GM12891 (cell line): ENCODE measurements around the gene AMBRA1.

Experiments used
- PAX5 ChIP-seq: IDR thresholded peaks from 2 replicates; pipeline ENCODE4 v1.6.1; 2011; ENCODE audit warnings: low read length, moderate library complexity, mild to moderate bottlenecking; ENCODE audit not compliant: insufficient read depth, severe bottlenecking
- POLR2A ChIP-seq: IDR thresholded peaks from 2 replicates; pipeline ENCODE4 v1.6.1; 2011; ENCODE audit warnings: low read depth, low read length, control low read depth
- POLR2AphosphoS5 ChIP-seq: IDR thresholded peaks from 2 replicates; pipeline ENCODE4 v1.6.1; 2011; ENCODE audit warnings: low read depth, low read length, control low read depth
- SPI1 ChIP-seq: IDR thresholded peaks from 2 replicates; pipeline ENCODE4 v1.6.1; 2011; ENCODE audit warnings: low read depth, low read length, control low read depth
- TAF1 ChIP-seq: IDR thresholded peaks from 2 replicates; pipeline ENCODE4 v1.6.1; 2011; ENCODE audit warnings: low read depth, low read length, control low read depth

GRCh38 chr11:46513934-46514342 is 79.9 kb downstream of the AMBRA1 start:
- no peak for TF ChIP-seq TAF1
- TF ChIP-seq POLR2A: no peak
- no peak for TF ChIP-seq POLR2AphosphoS5
- TF ChIP-seq PAX5: no peak
- TF ChIP-seq SPI1: no peak
